ENCODE measurements around the gene IGF1.

- no peak for TF ChIP-seq EZH2 (IDR thresholded peaks at IDR 0.05; ENCODE audit: insufficient read depth, poor library complexity, severe bottlenecking)
- TF ChIP-seq EZH2phosphoT487 (IDR thresholded peaks at IDR 0.05; ENCODE audit: insufficient read depth, low read depth) = no peak
These were observed 12.0 kb downstream of the IGF1 start for GRCh38 chr12:102468261-102468915.
